ENCODE results near the gene B9D1. TPM values are rescaled to one million over a fixed set of nuclear protein-coding genes. Genes with fewer than 3 reads are reported as not detected.

Gene B9D1
- total and polyA plus RNA-seq, 11 donors, result 5.6 to 27.9 (median 10.7) TPM

DNA sequence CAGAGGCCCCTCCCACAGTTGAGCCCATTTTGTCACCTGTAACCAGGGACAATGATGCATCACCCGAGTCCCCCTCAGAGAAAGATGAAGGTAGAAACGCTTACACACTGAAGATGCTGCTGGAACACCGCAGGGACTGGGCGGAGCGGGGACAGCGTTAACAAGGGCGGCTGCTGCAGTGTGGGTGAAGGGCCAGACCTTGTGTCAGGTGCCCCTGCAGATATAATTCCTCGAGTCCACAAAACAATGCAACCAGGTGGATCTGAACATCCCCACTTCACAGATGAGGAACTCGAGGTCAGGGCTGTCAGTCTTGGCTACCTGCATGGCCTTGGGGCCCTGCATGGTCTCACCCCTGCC is 9.5 kb upstream of the B9D1 start:
- Histone ChIP-seq H3K4me1 (peaks cover 0 to 55% (median 20%) of the 10 kb centered on the region in 12 donors), H3K27ac (no peak overlapping the region), H3K36me3 (no peaks in the 10 kb centered on the region), H3K9me3 (no peaks in the 10 kb centered on the region), H3K4me3 (no peak overlapping the region), H3K27me3 (no peaks in the 10 kb centered on the region)
- intact Hi-C loops (cut with DNase I), result loop anchor here in 2 of 10 donors (5.0 to 10.0 kb wide), 2 partner anchors 40 to 273 kb away; partner anchors contain the start of genes ALDH3A2 (in 1 of the 2) and RNF112 (in 1 of the 2)
- WGBS, 4 donors, result 88 to 93% (median 90%) methylated on average over 9 of the region's 9 CpGs
- no peak for DNase-seq
- TF ChIP-seq POLR2A (IDR thresholded peaks at IDR 0.05), result no peak
- TF ChIP-seq, protein P1, sequence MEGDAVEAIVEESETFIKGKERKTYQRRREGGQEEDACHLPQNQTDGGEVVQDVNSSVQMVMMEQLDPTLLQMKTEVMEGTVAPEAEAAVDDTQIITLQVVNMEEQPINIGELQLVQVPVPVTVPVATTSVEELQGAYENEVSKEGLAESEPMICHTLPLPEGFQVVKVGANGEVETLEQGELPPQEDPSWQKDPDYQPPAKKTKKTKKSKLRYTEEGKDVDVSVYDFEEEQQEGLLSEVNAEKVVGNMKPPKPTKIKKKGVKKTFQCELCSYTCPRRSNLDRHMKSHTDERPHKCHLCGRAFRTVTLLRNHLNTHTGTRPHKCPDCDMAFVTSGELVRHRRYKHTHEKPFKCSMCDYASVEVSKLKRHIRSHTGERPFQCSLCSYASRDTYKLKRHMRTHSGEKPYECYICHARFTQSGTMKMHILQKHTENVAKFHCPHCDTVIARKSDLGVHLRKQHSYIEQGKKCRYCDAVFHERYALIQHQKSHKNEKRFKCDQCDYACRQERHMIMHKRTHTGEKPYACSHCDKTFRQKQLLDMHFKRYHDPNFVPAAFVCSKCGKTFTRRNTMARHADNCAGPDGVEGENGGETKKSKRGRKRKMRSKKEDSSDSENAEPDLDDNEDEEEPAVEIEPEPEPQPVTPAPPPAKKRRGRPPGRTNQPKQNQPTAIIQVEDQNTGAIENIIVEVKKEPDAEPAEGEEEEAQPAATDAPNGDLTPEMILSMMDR (IDR thresholded peaks at IDR 0.05), result no peak
- no peak for ATAC-seq

DNA sequence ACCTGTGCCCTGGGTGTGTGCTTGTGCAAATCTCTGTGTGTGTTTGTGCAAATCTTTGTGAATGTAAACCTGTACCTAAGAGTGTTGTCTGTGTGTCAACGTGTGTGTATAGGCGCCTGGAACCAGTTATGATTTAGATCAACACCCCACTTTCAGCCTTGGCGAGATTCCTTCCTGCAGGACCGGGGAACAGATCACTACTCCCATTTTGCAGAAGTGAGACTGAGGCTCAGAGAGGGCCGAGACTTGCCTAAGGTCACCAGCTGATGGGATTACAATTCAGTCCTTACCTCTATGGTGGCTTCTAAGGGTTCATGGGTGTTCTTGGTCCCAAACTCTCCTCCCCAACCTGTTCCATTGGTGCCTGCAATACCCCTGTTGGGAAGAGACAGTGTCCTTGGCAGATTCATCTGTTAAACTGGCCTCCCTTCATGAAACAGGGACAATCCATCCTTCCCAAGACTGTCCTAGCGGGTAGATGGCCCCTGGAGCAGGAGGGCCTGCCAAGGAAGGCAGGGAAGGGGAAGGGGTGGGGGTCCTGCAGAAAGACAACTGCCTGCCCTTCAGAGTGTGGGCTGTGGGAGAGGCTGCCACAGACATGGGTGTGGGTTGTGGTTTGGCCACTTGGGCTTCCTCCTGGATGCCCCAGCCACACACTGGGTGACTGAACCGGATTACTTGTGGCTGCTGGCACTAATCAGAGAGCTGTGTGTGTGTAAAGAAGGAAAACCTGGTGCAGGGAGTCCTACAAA is 8.9 kb upstream of the B9D1 start:
- no peaks in the 10 kb centered on the region for H3K36me3 ChIP-seq
- no peak overlapping the region for H3K4me3 ChIP-seq
- ATAC-seq (no peak), DNase-seq (no peak)
- 86 to 93% (median 89%) methylated on average over 7 of the region's 7 CpGs for WGBS, 4 donors
- peak overlapping the region in 7 of 12 donors; percentile 38 to 73 (median 64) for H3K27ac ChIP-seq
- H3K9me3 ChIP-seq, result no peaks in the 10 kb centered on the region
- H3K27me3 ChIP-seq, result no peaks in the 10 kb centered on the region
- TF ChIP-seq POLR2A (IDR thresholded peaks at IDR 0.05), result no peak
- peaks cover 0 to 50% (median 16%) of the 10 kb centered on the region in 12 donors for H3K4me1 ChIP-seq
- intact Hi-C loops (cut with DNase I), result loop anchor here in 2 of 10 donors (5.0 to 10.0 kb wide), 2 partner anchors 41 to 273 kb away; partner anchors contain the start of genes ALDH3A2 (in 1 of the 2) and RNF112 (in 1 of the 2)

DNA sequence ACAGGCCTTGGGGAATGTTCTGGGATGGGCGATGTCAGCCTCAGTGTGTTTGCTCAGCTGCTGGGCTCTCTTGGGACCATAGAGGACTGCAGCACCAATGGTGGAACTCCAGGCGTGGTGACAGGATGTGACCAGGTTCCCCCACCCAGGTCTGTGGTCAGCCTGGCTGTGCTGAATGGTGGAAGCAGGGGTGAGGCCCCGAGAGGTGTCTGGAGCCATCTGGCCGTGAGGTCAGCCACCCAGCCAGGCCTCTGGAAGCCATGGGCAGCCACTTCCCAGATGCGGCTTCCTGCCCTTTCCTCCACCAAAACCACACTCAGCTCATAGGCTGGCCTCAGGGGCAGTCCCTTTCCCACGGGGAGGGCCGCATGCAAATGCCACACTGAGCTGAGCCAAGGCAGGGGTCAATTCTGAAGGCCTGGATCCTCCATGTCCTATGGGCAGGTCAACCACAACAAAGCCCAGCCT is 8.0 kb upstream of the B9D1 start:
- no peak overlapping the region for H3K4me3 ChIP-seq
- DNase-seq (peak; percentile 59 to 83 (median 78)), ATAC-seq (peak; percentile 63 to 91 (median 81))
- H3K36me3 ChIP-seq, result no peaks in the 10 kb centered on the region
- WGBS, 4 donors, result 28 to 62% (median 48%) methylated on average over 7 of the region's 7 CpGs
- H3K9me3 ChIP-seq, result no peaks in the 10 kb centered on the region
- TF ChIP-seq, protein P1 (IDR thresholded peaks at IDR 0.05), result no peak
- no peak for TF ChIP-seq POLR2A (IDR thresholded peaks at IDR 0.05)
- intact Hi-C loops (cut with DNase I), result loop anchor here in 2 of 10 donors (5.0 to 10.0 kb wide), 2 partner anchors 42 to 274 kb away; partner anchors contain the start of genes ALDH3A2 (in 1 of the 2) and RNF112 (in 1 of the 2)
- peaks cover 0 to 50% (median 16%) of the 10 kb centered on the region in 12 donors for H3K4me1 ChIP-seq
- H3K27ac ChIP-seq, result peak overlapping the region; percentile 9 to 73 (median 62)
- H3K27me3 ChIP-seq, result no peaks in the 10 kb centered on the region

GRCh38 chr17:19369846-19370492 is 7.4 kb upstream of the B9D1 start:
- H3K36me3 ChIP-seq, result no peaks in the 10 kb centered on the region
- peak overlapping the region; percentile 9 to 73 (median 62) for H3K27ac ChIP-seq
- DNase-seq (peak in 2 of 5 donors; percentile 55 to 66), ATAC-seq (peak; percentile 46 to 82 (median 67))
- no peaks in the 10 kb centered on the region for H3K9me3 ChIP-seq
- intact Hi-C loops (cut with DNase I), result loop anchor here in 6 of 10 donors (5.0 to 10.0 kb wide), 4 partner anchors 42 to 395 kb away; partner anchors contain the start of genes ALDH3A2 (in 3 of the 6) and RNF112 (in 1 of the 6)
- peaks cover 0 to 2% (median 0%) of the 10 kb centered on the region in 9 donors for H3K27me3 ChIP-seq
- WGBS, 4 donors, result 54 to 62% (median 60%) methylated on average over 12 of the region's 12 CpGs
- H3K4me3 ChIP-seq, result no peak overlapping the region
- H3K4me1 ChIP-seq, result peaks cover 0 to 50% (median 16%) of the 10 kb centered on the region in 12 donors
- no peak for TF ChIP-seq POLR2A (IDR thresholded peaks at IDR 0.05)
- TF ChIP-seq, protein P1 (IDR thresholded peaks at IDR 0.05), result no peak

Measured in heart left ventricle (tissue), 16 donors.